B cell (primary cell): Measurements from ENCODE around the gene RHOBTB1. TPM values are rescaled to one million over a fixed set of nuclear protein-coding genes. Genes with fewer than 3 reads are reported as not detected.

Experiments used
- ATAC-seq: fragments of 200-7000 bp; cut with Tn5 transposase; one replicate; pipeline ENCODE4 v1.10.0; 2021; ENCODE audit warnings: low read depth, mild to moderate bottlenecking, moderate number of reproducible peaks, moderate library complexity
- CTCF ChIA-PET: fragments of 350-600 bp; sonication (Branson Sonifier 250); formaldehyde crosslinking; loops from one replicate; lab custom pipeline; 2021; ENCODE audit warnings: antibody characterized with exemption, inconsistent platforms; lab: Charles Lee
- POLR2A ChIA-PET: fragments of 350-600 bp; sonication (Branson Sonifier 250); formaldehyde crosslinking; loops from one replicate; lab custom pipeline; 2021; ENCODE audit warnings: antibody characterized with exemption; lab: Charles Lee
- DNase-seq: peaks from one replicate; pipeline ENCODE4 v3.0.0; 2013
- H2AFZ ChIP-seq: 2 replicates; pipeline ENCODE4 v1.6.1; 2012; ENCODE audit warnings: mild to moderate bottlenecking, low read depth, low read length; ENCODE audit not compliant: insufficient read depth, poor library complexity, severe bottlenecking
- H3K27ac ChIP-seq, 2 donors: 1 replicate in 1 of 2; 2 replicates in 1 of 2; pipeline ENCODE4 v1.5.1; 2012 to 2013; ENCODE audit warnings: low read length in 2 of 2, mild to moderate bottlenecking in 2 of 2, moderate library complexity in 1 of 2
- H3K27me3 ChIP-seq, 4 experiments: fragments of 200-600 bp in 1 of 4; sonication (generic) in 1 of 4; replicated peaks in 1 of 4; 1 replicate in 2 of 4; 2 replicates in 2 of 4; pipeline versions ENCODE4 v1.6.1 to v1.7.0; 2013 to 2016; ENCODE audit warnings: low read length in 3 of 4, mild to moderate bottlenecking in 2 of 4, mixed read lengths in 1 of 4, moderate library complexity in 1 of 4; ENCODE audit not compliant: insufficient read depth in 4 of 4, control insufficient read depth in 3 of 4; ENCODE audit errors: control extremely low read depth in 1 of 4
- H3K36me3 ChIP-seq, 2 experiments: replicated peaks in 1 of 2; 1 replicate in 1 of 2; 2 replicates in 1 of 2; pipeline versions ENCODE4 v1.6.1 to v1.7.1; 2013; ENCODE audit warnings: low read length in 1 of 2; ENCODE audit not compliant: insufficient read depth in 2 of 2, control insufficient read depth in 1 of 2; ENCODE audit errors: control extremely low read depth in 1 of 2, extremely low read depth in 1 of 2
- H3K4me1 ChIP-seq, 2 donors: fragments of 200-600 bp in 1 of 2; sonication (generic) in 1 of 2; 1 replicate in 1 of 2; 2 replicates in 1 of 2; pipeline versions ENCODE4 v1.5.1 to v1.6.1; 2013 to 2017; ENCODE audit warnings: low read length in 2 of 2; ENCODE audit not compliant: control insufficient read depth in 2 of 2, insufficient read depth in 2 of 2
- H3K4me2 ChIP-seq: replicated peaks from 2 replicates; pipeline ENCODE3; 2012; ENCODE audit warnings: mild to moderate bottlenecking, low read depth, low read length; ENCODE audit not compliant: poor library complexity, severe bottlenecking
- H3K4me3 ChIP-seq, 5 experiments: fragments of 200-600 bp in 1 of 5; sonication (generic) in 1 of 5; 1 replicate in 3 of 5; 2 replicates in 2 of 5; pipeline versions ENCODE4 v1.5.1 to v1.7.0; 2011 to 2016; ENCODE audit warnings: low read length in 4 of 5, mild to moderate bottlenecking in 4 of 5, low read depth in 2 of 5, control low read depth in 1 of 5, moderate library complexity in 1 of 5; ENCODE audit not compliant: insufficient read depth in 1 of 5; ENCODE audit errors: control extremely low read depth in 1 of 5, extremely low read depth in 1 of 5
- H3K79me2 ChIP-seq: fragments of 200-600 bp; sonication (generic); one replicate; pipeline ENCODE4 v1.6.0; 2016; ENCODE audit warnings: low read length; ENCODE audit not compliant: control insufficient read depth, insufficient read depth
- H3K9ac ChIP-seq: fragments of 200-600 bp; sonication (generic); 2 replicates; pipeline ENCODE4 v1.6.1; 2017; ENCODE audit warnings: mild to moderate bottlenecking, low read length, moderate library complexity
- H3K9me3 ChIP-seq, 3 donors: one replicate each; pipeline versions ENCODE4 v1.6.1 to v1.7.1; 2013; ENCODE audit warnings: low read length in 2 of 3; ENCODE audit not compliant: control insufficient read depth in 2 of 3, insufficient read depth in 1 of 3; ENCODE audit errors: control extremely low read depth in 1 of 3
- H4K20me1 ChIP-seq: 2 replicates; pipeline ENCODE4 v1.6.0; 2012; ENCODE audit warnings: mild to moderate bottlenecking, low read length; ENCODE audit not compliant: insufficient read depth, control insufficient read depth, poor library complexity, severe bottlenecking
- H3K27ac Mint-ChIP-seq: one replicate; pipeline ENCODE4 v1.8.0; 2021; ENCODE audit warnings: mixed read lengths
- H3K27me3 Mint-ChIP-seq: one replicate; pipeline ENCODE4 v1.8.0; 2021; ENCODE audit warnings: mixed read lengths
- H3K4me1 Mint-ChIP-seq: one replicate; pipeline ENCODE4 v1.8.0; 2021; ENCODE audit warnings: mixed read lengths
- H3K4me3 Mint-ChIP-seq: one replicate; pipeline ENCODE4 v1.8.0; 2021; ENCODE audit warnings: mixed read lengths
- H3K9me3 Mint-ChIP-seq: one replicate; pipeline ENCODE4 v1.8.0; 2022; ENCODE audit warnings: mixed read lengths; ENCODE audit not compliant: insufficient read depth
- CTCF ChIP-seq: fragments of 200-600 bp; IDR thresholded peaks from one replicate; pipeline ENCODE4 v1.8.0; 2022; ENCODE audit warnings: antibody characterized with exemption, mild to moderate bottlenecking
- EZH2 ChIP-seq: IDR thresholded peaks from 2 replicates; pipeline ENCODE4 v1.6.1; 2012; ENCODE audit warnings: borderline replicate concordance, low read depth, mild to moderate bottlenecking, moderate library complexity, low read length; ENCODE audit not compliant: insufficient read depth, poor library complexity, severe bottlenecking
- WGBS: methylation state at CpG from one replicate; pipeline ENCODE4 v1.1.5; 2013; ENCODE audit warnings: missing lambda C conversion rate; ENCODE audit not compliant: insufficient coverage; 5-methylcytosine and 5-hydroxymethylcytosine counted together
- intact Hi-C: fragments of 100-400 bp; cut with micrococcal nuclease; formaldehyde crosslinking; loops from one replicate; pipeline ENCODE4 v1.10.0; 2022
- polyA plus RNA-seq: library from polyadenylated mRNA; depleted of rRNA; stranded (reverse); fragments of >200 nt; gene quantifications from 2 replicates; pipeline ENCODE4 v1.2.3, GENCODE V29; 2012
- total RNA-seq, 2 donors: library from RNA; stranded (reverse); fragments of 120-200 nt in 1 of 2; gene quantifications; 1 replicate in 1 of 2; 2 replicates in 1 of 2; pipeline versions ENCODE4 v1.2.3 to v1.2.4, GENCODE V29; 2013 to 2022

The RHOBTB1 gene
- total and polyA plus RNA-seq, 2 donors (not counting 1 experiment from before 2014, with no cell fraction given): 0.07 to 0.60 TPM

GRCh38 chr10:60980997-60981396 lies 37.0 kb upstream of the RHOBTB1 start:
- H3K4me1 Mint-ChIP-seq: no peaks in the 10 kb centered on the region
- no peak overlapping the region for H3K27ac ChIP-seq
- no peaks in the 10 kb centered on the region for H3K9me3 ChIP-seq
- peaks cover 0 to 2% (median 0%) of the 10 kb centered on the region in 4 experiments for H3K27me3 ChIP-seq
- H2AFZ ChIP-seq: no peak overlapping the region
- H3K27ac Mint-ChIP-seq: no peak overlapping the region
- H4K20me1 ChIP-seq: no peaks in the 10 kb centered on the region
- ATAC-seq (no peak), DNase-seq (no peak)
- H3K4me1 ChIP-seq: no peaks in the 10 kb centered on the region
- no peak overlapping the region for H3K4me3 ChIP-seq
- H3K4me3 Mint-ChIP-seq: no peak overlapping the region
- no peak overlapping the region for H3K9ac ChIP-seq
- H3K36me3 ChIP-seq: no peaks in the 10 kb centered on the region
- no peaks in the 10 kb centered on the region for H3K79me2 ChIP-seq
- H3K9me3 Mint-ChIP-seq: no peaks in the 10 kb centered on the region
- intact Hi-C loops: no loop called here
- no CpG with 5 or more reads among the region's 1 CpG for WGBS
- no peak overlapping the region for H3K4me2 ChIP-seq
- ChIA-PET POLR2A (interaction anchor here (0.6 kb wide), 1 partner anchor 979 kb away, joined by 3 read pairs; no protein-coding TSS in a partner anchor), CTCF (no interaction called here)
- peaks cover 14% of the 10 kb centered on the region for H3K27me3 Mint-ChIP-seq
- TF ChIP-seq EZH2 (no peak), CTCF (no peak)

GRCh38 chr10:60979667-60980104 lies 35.7 kb upstream of the RHOBTB1 start:
- no peak overlapping the region for H2AFZ ChIP-seq
- H3K36me3 ChIP-seq: no peaks in the 10 kb centered on the region
- no peaks in the 10 kb centered on the region for H3K4me1 ChIP-seq
- no peak overlapping the region for H3K4me3 ChIP-seq
- no peaks in the 10 kb centered on the region for H3K9me3 Mint-ChIP-seq
- peaks cover 0 to 2% (median 0%) of the 10 kb centered on the region in 4 experiments for H3K27me3 ChIP-seq
- DNase-seq (no peak), ATAC-seq (no peak)
- TF ChIP-seq EZH2: no peak
- no peak for TF ChIP-seq CTCF
- ChIA-PET CTCF (interaction anchor here (1.7 kb wide), 1 partner anchor 10 kb away, joined by 4 read pairs; no protein-coding TSS in a partner anchor), POLR2A (no interaction called here)
- intact Hi-C loops: no loop called here
- no peaks in the 10 kb centered on the region for H3K9me3 ChIP-seq
- WGBS: 29% methylated on average over 2 of the region's 3 CpGs
- H3K79me2 ChIP-seq: no peaks in the 10 kb centered on the region
- H3K4me1 Mint-ChIP-seq: no peaks in the 10 kb centered on the region
- peaks cover 20% of the 10 kb centered on the region for H3K27me3 Mint-ChIP-seq
- H3K27ac ChIP-seq: no peak overlapping the region
- no peak overlapping the region for H3K4me2 ChIP-seq
- no peak overlapping the region for H3K9ac ChIP-seq
- no peak overlapping the region for H3K27ac Mint-ChIP-seq
- no peaks in the 10 kb centered on the region for H4K20me1 ChIP-seq
- H3K4me3 Mint-ChIP-seq: no peak overlapping the region
